Stomach (tissue), 9 donors: ENCODE results near the gene CTIF. TPM values are rescaled to one million over a fixed set of nuclear protein-coding genes. Genes with fewer than 3 reads are reported as not detected.

ENCODE experiments used
- DNase-seq, 2 donors: peaks; one replicate each; pipeline versions ENCODE4 v3.0.0 to v3.0.0-alpha.2; 2013 to 2019
- H3K27ac ChIP-seq, 5 donors: fragments of 200-600 bp in 4 of 5; sonication (generic) in 4 of 5; one replicate each; pipeline ENCODE4 v1.5.1; 2013 to 2019; ENCODE audit warnings: mild to moderate bottlenecking in 1 of 5, moderate library complexity in 1 of 5
- H3K27me3 ChIP-seq, 3 donors: fragments of 200-600 bp; sonication (generic); one replicate each; pipeline ENCODE4 v1.5.1; 2017 to 2019; ENCODE audit warnings: mixed run types in 1 of 3
- H3K36me3 ChIP-seq, 4 donors: fragments of 200-600 bp; sonication (generic); 1 replicate in 3 of 4; 2 replicates in 1 of 4; pipeline ENCODE4 v1.5.1; 2016 to 2019
- H3K4me1 ChIP-seq, 4 donors: fragments of 200-600 bp; sonication (generic); one replicate each; pipeline ENCODE4 v1.5.1; 2016 to 2019
- H3K4me3 ChIP-seq, 4 donors: fragments of 200-600 bp; sonication (generic) in 3 of 4; one replicate each; pipeline ENCODE4 v1.5.1; 2016 to 2019; ENCODE audit warnings: mild to moderate bottlenecking in 1 of 4
- H3K9me3 ChIP-seq, 4 donors: fragments of 200-600 bp; sonication (generic); one replicate each; pipeline ENCODE4 v1.5.1; 2016 to 2019
- CTCF ChIP-seq, 7 experiments: fragments of 450-650 bp in 4 of 7; fragments of 200-600 bp in 3 of 7; sonication (generic) in 3 of 7; IDR thresholded peaks; one replicate each; pipeline ENCODE4 v1.5.1; 2016 to 2019; ENCODE audit warnings: antibody characterized with exemption in 7 of 7, control low read depth in 2 of 7, mild to moderate bottlenecking in 1 of 7
- EP300 ChIP-seq: sonication (generic); formaldehyde crosslinking; IDR thresholded peaks from one replicate; pipeline ENCODE4 v1.6.1; 2017; ENCODE audit warnings: antibody characterized with exemption
- POLR2A ChIP-seq, 4 donors: fragments of 450-650 bp; IDR thresholded peaks; one replicate each; pipeline ENCODE4 v1.6.1; 2016; ENCODE audit warnings: antibody characterized with exemption in 4 of 4, control low read depth in 2 of 4, mild to moderate bottlenecking in 1 of 4, moderate library complexity in 1 of 4
- POLR2AphosphoS5 ChIP-seq, 3 donors: sonication (generic); formaldehyde crosslinking; IDR thresholded peaks; one replicate each; pipeline ENCODE4 v1.6.1; 2016; ENCODE audit warnings: antibody characterized with exemption in 3 of 3
- WGBS, 5 donors: extraction: QIAGEN DNeasy Blood & Tissue Kit in 3 of 5; methylation state at CpG; one replicate each; pipeline versions ENCODE4 v1.1.5 to v1.1.7; 2013 to 2018; 5-methylcytosine and 5-hydroxymethylcytosine counted together
- intact Hi-C: fragments of 100-400 bp; cut with DNase I; formaldehyde crosslinking; loops from one replicate; pipeline ENCODE4 v1.15.1; 2023; ENCODE audit warnings: low total_unique reads
- polyA plus RNA-seq, 3 donors: library from polyadenylated mRNA; stranded (reverse); fragments of 200-250 nt; gene quantifications; one replicate each; pipeline ENCODE4 v1.2.3, GENCODE V29; 2013
- total RNA-seq, 5 donors: library from RNA; depleted of rRNA; stranded (reverse); fragments of >200 nt; gene quantifications; one replicate each; pipeline versions ENCODE4 v1.1.0 to v1.2.3, GENCODE V29; 2014 to 2016
- donor health status: healthy with polysubstance abuse.
- donor health status: Bipolar disorder and iron deficiency.
- donor health status: healthy.

The CTIF gene
- total and polyA plus RNA-seq, 8 donors: 16.3 to 105 (median 30.3) TPM

- no peak for DNase-seq
- intact Hi-C loops: no loop called here
- WGBS, 5 donors: 80 to 88% (median 85%) methylated on average over 14 to 20 of the region's 20 CpGs
- Histone ChIP-seq H3K4me3 (no peak overlapping the region), H3K36me3 (no peaks in the 10 kb centered on the region), H3K9me3 (no peaks in the 10 kb centered on the region), H3K4me1 (peaks cover 0 to 26% (median 2%) of the 10 kb centered on the region in 4 donors), H3K27ac (peak overlapping the region in 2 of 5 donors; percentile 46 to 53), H3K27me3 (no peaks in the 10 kb centered on the region)
- TF ChIP-seq CTCF (IDR thresholded peaks at IDR 0.05) (no peak), POLR2A (IDR thresholded peaks at IDR 0.05) (no peak), EP300 (no peak), POLR2AphosphoS5 (IDR thresholded peaks at IDR 0.05) (no peak)
Observed at GRCh38 chr18:48872234-48873145, 333.7 kb downstream of the CTIF start.

DNA sequence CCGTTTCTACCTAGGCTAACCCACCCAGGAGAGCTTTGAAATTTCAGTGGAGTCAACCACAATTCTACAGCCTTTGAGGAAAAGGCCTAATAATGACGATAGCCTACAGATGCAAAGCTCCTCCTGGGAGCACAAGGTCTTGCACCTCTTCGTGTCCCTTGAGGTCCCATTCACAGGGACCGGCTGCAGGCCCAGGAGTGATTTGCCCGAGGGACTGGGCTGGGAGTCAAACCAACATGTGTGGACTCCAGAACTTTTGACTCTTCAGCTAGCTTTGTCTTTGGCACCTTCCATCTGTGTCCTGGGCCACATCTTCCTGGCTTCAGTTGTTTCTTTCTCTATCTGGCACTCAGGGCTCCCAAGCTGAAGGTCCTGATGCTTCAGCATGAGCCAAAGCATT, 335.4 kb downstream of the CTIF start:
- Histone ChIP-seq H3K27ac (no peak overlapping the region), H3K9me3 (no peaks in the 10 kb centered on the region), H3K4me1 (peaks cover 0 to 29% (median under 1%) of the 10 kb centered on the region in 4 donors), H3K4me3 (no peak overlapping the region), H3K27me3 (no peaks in the 10 kb centered on the region), H3K36me3 (no peaks in the 10 kb centered on the region)
- intact Hi-C loops: no loop called here
- no peak for DNase-seq
- 80 to 92% (median 88%) methylated on average over 5 of the region's 5 CpGs for WGBS, 5 donors
- TF ChIP-seq POLR2A (IDR thresholded peaks at IDR 0.05) (no peak), CTCF (IDR thresholded peaks at IDR 0.05) (no peak), EP300 (no peak), POLR2AphosphoS5 (IDR thresholded peaks at IDR 0.05) (no peak)

DNA sequence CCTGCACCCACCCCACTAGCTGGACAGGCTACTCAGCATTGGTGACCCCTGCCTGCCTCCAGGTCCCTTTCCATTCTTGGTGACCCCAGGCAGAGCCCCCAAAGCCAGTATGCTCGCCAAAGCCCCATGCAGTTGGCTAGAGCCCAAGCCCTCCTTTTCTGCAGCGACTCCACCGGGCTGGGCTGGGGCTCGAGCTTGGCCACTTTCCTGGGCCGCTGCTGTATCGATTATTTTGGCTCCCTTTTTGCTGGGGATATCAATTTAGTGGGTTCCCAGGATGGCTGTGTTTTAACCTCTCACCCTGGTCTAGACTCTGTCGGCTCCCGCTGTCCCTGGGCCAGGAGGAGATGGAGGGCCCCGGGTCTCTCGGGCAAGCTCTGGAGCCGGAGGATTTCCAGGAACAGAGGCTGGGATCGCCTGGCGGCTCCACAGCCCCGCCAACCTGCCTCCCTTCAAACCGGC, 335.9 kb downstream of the CTIF start:
- no peak for TF ChIP-seq POLR2AphosphoS5 (IDR thresholded peaks at IDR 0.05)
- TF ChIP-seq CTCF (IDR thresholded peaks at IDR 0.05): no peak
- no peak for TF ChIP-seq EP300
- no peak for TF ChIP-seq POLR2A (IDR thresholded peaks at IDR 0.05)
- 85 to 91% (median 88%) methylated on average over 15 of the region's 15 CpGs for WGBS, 5 donors

GRCh38 chr18:48875314-48875941, 336.6 kb downstream of the CTIF start:
- Histone ChIP-seq H3K27ac (no peak overlapping the region), H3K9me3 (no peaks in the 10 kb centered on the region), H3K4me1 (peaks cover 0 to 27% (median 0%) of the 10 kb centered on the region in 4 donors), H3K36me3 (no peaks in the 10 kb centered on the region), H3K27me3 (no peaks in the 10 kb centered on the region), H3K4me3 (no peak overlapping the region)
- intact Hi-C loops: no loop called here
- 88 to 96% (median 93%) methylated on average over 18 of the region's 18 CpGs for WGBS, 5 donors
- DNase-seq: no peak
- TF ChIP-seq POLR2A (IDR thresholded peaks at IDR 0.05): no peak
- TF ChIP-seq CTCF (IDR thresholded peaks at IDR 0.05): no peak

More for the DNA sequence above, 335.9 kb downstream of the CTIF start:
- Histone ChIP-seq H3K27me3 (no peaks in the 10 kb centered on the region), H3K9me3 (no peaks in the 10 kb centered on the region), H3K27ac (no peak overlapping the region), H3K4me3 (no peak overlapping the region), H3K36me3 (no peaks in the 10 kb centered on the region), H3K4me1 (peaks cover 0 to 27% (median 0%) of the 10 kb centered on the region in 4 donors)
- intact Hi-C loops: no loop called here
- no peak for DNase-seq
